ENCODE measurements around the gene PTK7. TPM values are rescaled to one million over a fixed set of nuclear protein-coding genes. Genes with fewer than 3 reads are reported as not detected.

PTK7 gene
- total and polyA plus RNA-seq, 7 donors: 0.17 to 1.6 (median 0.67) TPM

DNA sequence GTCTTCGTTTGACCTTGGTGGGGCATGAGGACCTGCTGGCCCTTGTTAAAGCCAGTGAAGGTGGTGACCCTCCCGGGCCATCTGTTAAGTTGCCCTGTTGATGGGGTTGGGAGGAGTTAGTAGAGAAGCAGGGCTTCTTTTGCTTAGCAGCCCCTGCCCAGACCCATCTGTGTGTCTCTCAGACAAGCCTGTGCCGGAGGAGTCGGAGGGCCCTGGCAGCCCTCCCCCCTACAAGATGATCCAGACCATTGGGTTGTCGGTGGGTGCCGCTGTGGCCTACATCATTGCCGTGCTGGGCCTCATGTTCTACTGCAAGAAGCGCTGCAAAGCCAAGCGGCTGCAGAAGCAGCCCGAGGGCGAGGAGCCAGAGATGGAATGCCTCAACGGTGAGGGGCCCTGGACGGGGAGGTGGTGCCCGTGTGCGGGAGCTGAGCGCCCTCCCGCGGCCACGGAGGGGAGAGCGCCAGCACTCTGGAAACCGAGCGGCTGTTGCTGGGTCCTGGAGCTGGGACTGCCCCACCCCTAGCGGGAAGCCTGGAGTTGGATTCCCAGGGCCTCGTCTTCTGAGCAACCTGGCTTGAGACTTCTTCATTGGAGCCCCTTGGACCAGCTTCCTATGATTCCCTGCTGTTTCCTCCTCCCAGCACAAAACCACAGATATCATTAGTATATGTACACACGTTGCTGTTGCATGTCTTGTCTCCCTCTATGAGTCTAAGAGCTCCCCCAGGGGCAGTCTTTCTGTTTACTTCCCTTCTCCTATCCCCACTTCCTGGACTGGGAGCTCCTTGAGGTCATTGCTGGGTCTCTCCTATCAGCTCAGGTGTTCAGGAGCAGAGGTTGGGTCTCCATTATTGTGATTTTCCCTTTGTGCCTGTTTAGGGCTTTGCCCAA is 67.4 kb downstream of the PTK7 start:
- no peaks in the 10 kb centered on the region for H3K27me3 ChIP-seq (ENCODE audit: insufficient read depth in 3 of 3, low read length in 2 of 3)
- H3K4me3 ChIP-seq: peak overlapping the region; percentile 10
- peak; percentile 86 to 93 for DNase-seq
- WGBS, 3 donors: 8 to 11% (median 11%) methylated on average over 23 to 25 of the region's 25 CpGs
- no peaks in the 10 kb centered on the region for H3K36me3 ChIP-seq (ENCODE audit: insufficient read depth in 1 of 2, low read depth in 1 of 2)
- peak; percentile 92 to 96 (median 94) for ATAC-seq
- H3K9me3 ChIP-seq: no peaks in the 10 kb centered on the region
- intact Hi-C loops (cut with DNase I): loop anchor here (1.0 to 5.0 kb wide), 4 partner anchors 71 to 241 kb away; no protein-coding TSS in a partner anchor
- TF ChIP-seq, protein P1, sequence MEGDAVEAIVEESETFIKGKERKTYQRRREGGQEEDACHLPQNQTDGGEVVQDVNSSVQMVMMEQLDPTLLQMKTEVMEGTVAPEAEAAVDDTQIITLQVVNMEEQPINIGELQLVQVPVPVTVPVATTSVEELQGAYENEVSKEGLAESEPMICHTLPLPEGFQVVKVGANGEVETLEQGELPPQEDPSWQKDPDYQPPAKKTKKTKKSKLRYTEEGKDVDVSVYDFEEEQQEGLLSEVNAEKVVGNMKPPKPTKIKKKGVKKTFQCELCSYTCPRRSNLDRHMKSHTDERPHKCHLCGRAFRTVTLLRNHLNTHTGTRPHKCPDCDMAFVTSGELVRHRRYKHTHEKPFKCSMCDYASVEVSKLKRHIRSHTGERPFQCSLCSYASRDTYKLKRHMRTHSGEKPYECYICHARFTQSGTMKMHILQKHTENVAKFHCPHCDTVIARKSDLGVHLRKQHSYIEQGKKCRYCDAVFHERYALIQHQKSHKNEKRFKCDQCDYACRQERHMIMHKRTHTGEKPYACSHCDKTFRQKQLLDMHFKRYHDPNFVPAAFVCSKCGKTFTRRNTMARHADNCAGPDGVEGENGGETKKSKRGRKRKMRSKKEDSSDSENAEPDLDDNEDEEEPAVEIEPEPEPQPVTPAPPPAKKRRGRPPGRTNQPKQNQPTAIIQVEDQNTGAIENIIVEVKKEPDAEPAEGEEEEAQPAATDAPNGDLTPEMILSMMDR (IDR thresholded peaks at IDR 0.05): peak; percentile 95
- H3K4me1 ChIP-seq: peaks cover 21% of the 10 kb centered on the region
- peak overlapping the region; percentile 13 for H3K27ac ChIP-seq

DNA sequence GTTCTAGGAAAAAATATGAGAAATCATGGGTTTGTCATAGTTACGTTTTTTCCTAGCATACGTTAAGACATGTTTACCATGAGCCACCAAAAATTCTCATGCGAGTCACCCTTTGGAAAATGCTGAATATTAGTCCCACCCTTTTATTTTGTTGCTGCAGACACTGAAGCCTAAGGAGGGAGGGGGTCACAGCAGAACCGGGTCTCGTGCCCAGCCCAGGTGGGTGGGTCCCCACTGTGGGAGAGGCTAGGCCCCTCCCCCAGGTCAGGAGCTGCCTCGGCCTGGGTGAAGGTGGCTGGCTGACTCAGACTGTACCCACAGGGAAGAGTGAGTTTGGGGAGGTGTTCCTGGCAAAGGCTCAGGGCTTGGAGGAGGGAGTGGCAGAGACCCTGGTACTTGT is 68.8 kb downstream of the PTK7 start:
- no peaks in the 10 kb centered on the region for H3K9me3 ChIP-seq
- H3K4me1 ChIP-seq: peaks cover 21% of the 10 kb centered on the region
- H3K4me3 ChIP-seq: no peak overlapping the region
- H3K36me3 ChIP-seq (ENCODE audit: insufficient read depth in 1 of 2, low read depth in 1 of 2): no peaks in the 10 kb centered on the region
- no peak for DNase-seq
- TF ChIP-seq, protein P1 (IDR thresholded peaks at IDR 0.05): no peak
- 82 to 85% (median 84%) methylated on average over 6 of the region's 6 CpGs for WGBS, 3 donors
- H3K27me3 ChIP-seq (ENCODE audit: insufficient read depth in 3 of 3, low read length in 2 of 3): no peaks in the 10 kb centered on the region
- no peak for ATAC-seq
- no peak overlapping the region for H3K27ac ChIP-seq
- intact Hi-C loops (cut with DNase I): loop anchor here (5.0 kb wide), 2 partner anchors 73 to 243 kb away; no protein-coding TSS in a partner anchor

DNA sequence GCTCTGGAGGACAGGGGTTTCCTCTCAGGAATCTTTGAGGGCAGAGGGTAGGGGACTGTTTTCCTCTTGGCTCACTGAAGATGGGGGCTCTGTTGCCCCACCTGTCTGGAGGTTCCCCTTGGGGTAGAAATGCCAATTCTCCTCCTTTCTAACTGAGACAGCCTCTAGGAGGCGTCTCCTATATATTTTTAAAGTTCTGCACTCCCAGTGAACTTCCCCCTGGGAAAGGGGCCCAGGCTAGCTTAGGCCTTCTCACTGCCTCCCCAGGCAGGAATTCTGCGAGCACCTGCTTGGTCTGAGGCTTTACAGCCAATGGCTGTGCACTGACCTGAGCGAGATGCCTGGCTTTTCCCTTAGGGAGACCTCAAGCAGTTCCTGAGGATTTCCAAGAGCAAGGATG is 70.1 kb downstream of the PTK7 start:
- no peaks in the 10 kb centered on the region for H3K27me3 ChIP-seq (ENCODE audit: insufficient read depth in 3 of 3, low read length in 2 of 3)
- no peak for ATAC-seq
- H3K4me3 ChIP-seq: no peak overlapping the region
- WGBS, 3 donors: 59 to 86% (median 69%) methylated on average over 3 of the region's 3 CpGs
- intact Hi-C loops (cut with DNase I): no loop called here
- H3K4me1 ChIP-seq: peaks cover 21% of the 10 kb centered on the region
- TF ChIP-seq, protein P1 (IDR thresholded peaks at IDR 0.05): no peak
- no peak for DNase-seq
- H3K9me3 ChIP-seq: no peaks in the 10 kb centered on the region
- no peaks in the 10 kb centered on the region for H3K36me3 ChIP-seq (ENCODE audit: insufficient read depth in 1 of 2, low read depth in 1 of 2)
- H3K27ac ChIP-seq: peak overlapping the region; percentile 84

DNA sequence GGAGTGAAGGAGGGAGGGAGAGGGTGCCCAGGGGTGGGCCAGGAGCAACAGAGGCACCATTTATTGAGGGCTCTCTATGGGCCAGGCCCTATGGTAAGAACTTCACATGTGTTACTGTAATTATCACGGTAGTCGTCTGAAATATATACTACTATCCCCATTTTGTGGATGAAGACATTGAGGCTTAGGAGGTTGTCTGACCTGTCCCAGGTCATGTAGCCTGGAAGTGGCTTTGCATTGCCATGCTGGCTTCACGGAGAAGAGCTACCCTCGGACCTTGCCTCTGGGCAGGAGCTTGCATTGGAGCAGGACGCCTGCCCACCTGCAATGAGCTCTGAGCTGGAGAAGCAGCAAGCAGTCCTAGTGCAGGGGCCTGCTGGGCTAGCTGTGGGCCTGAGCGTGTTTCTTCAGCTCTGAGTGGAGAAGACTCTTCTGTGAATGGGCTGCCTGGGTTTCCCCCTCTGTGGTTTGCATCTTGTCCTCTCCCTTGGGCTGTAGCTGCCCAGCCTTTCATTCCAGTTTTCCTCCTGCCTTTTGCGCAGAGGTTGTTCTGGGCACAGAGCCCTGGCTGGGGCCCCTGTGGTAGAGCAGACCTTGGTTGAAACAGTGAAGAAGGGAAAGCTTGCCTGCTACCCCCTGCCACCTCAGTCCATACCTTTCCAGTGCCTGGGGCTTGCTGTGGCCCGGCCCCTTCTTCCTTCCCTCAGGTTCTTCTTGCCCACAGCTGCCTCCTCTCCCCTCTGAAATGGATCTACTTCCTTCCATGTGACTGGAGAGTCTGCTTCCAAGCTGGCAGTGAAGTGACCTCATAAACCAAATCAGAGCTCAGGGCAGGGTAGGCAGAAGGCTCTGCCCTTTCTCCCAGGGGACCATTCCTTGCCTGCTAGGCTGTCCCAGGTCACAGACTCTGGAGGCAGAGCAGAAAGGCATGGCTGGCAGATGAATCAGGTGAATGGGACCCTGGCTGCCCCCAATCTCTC is 70.9 kb downstream of the PTK7 start:
- H3K27me3 ChIP-seq (ENCODE audit: insufficient read depth in 3 of 3, low read length in 2 of 3): no peaks in the 10 kb centered on the region
- H3K36me3 ChIP-seq (ENCODE audit: insufficient read depth in 1 of 2, low read depth in 1 of 2): no peaks in the 10 kb centered on the region
- H3K4me1 ChIP-seq: peaks cover 21% of the 10 kb centered on the region
- H3K9me3 ChIP-seq: no peaks in the 10 kb centered on the region
- intact Hi-C loops (cut with DNase I): no loop called here
- peak; percentile 44 to 90 (median 77) for ATAC-seq
- peak overlapping the region; percentile 84 for H3K27ac ChIP-seq
- peak overlapping the region; percentile 50 for H3K4me3 ChIP-seq
- DNase-seq: no peak
- TF ChIP-seq, protein P1 (IDR thresholded peaks at IDR 0.05): no peak
- WGBS, 3 donors: 70 to 82% (median 80%) methylated on average over 8 of the region's 8 CpGs

Data from psoas muscle (tissue), 8 donors.